OCI-LY3 (cell line): Measurements from ENCODE around the gene RALGAPB.

Experiments used
- H2AFZ ChIP-seq: fragments of 200-600, 300-600 bp; shearing (Covaris generic); 2 replicates; pipeline ENCODE4 v1.6.0; 2014; ENCODE audit warnings: antibody characterized with exemption, low read depth, low read length
- H3K27ac ChIP-seq: fragments of 200-600, 300-600 bp; sonication (generic); 2 replicates; pipeline ENCODE4 v1.5.1; 2014; ENCODE audit warnings: mild to moderate bottlenecking, low read length, moderate library complexity, mixed read lengths
- H3K27me3 ChIP-seq: fragments of 200-600, 300-600 bp; sonication (generic); 2 replicates; pipeline ENCODE4 v1.6.1; 2014; ENCODE audit warnings: low read depth, low read length, mixed read lengths
- H3K36me3 ChIP-seq: fragments of 200-600, 300-600 bp; sonication (generic); replicated peaks from 2 replicates; pipeline ENCODE3; 2014; ENCODE audit warnings: low read depth, low read length, mixed read lengths
- H3K4me1 ChIP-seq: fragments of 300-600, 200-600 bp; sonication (generic); 2 replicates; pipeline ENCODE4 v1.6.1; 2014; ENCODE audit warnings: low read length, mixed read lengths
- H3K4me2 ChIP-seq: fragments of 200-600, 300-600 bp; sonication (generic); 2 replicates; pipeline ENCODE4 v1.6.1; 2014; ENCODE audit warnings: low read length, mixed read lengths
- H3K4me3 ChIP-seq: fragments of 300-600, 200-600 bp; sonication (generic); 2 replicates; pipeline ENCODE4 v1.5.1; 2014; ENCODE audit warnings: antibody characterized with exemption, mild to moderate bottlenecking, low read length, moderate library complexity
- H3K79me2 ChIP-seq: fragments of 300-600, 200-600 bp; shearing (Covaris generic); 2 replicates; pipeline ENCODE4 v1.6.1; 2014; ENCODE audit warnings: mild to moderate bottlenecking, low read length, mixed read lengths
- H3K9ac ChIP-seq: fragments of 300-600, 200-600 bp; shearing (Covaris generic); 2 replicates; pipeline ENCODE4 v1.6.0; 2014; ENCODE audit warnings: mild to moderate bottlenecking, low read length, moderate library complexity
- H3K9me3 ChIP-seq: fragments of 200-600, 300-600 bp; shearing (Covaris generic); 2 replicates; pipeline ENCODE4 v1.6.1; 2014; ENCODE audit warnings: low read length, mixed read lengths; ENCODE audit not compliant: insufficient read depth
- H4K20me1 ChIP-seq: fragments of 200-600, 300-600 bp; sonication (generic); 2 replicates; pipeline ENCODE4 v1.6.1; 2016; ENCODE audit warnings: low read length, mixed read lengths; ENCODE audit not compliant: insufficient read depth
- EZH2phosphoT487 ChIP-seq: fragments of 200-600 bp; shearing (Covaris generic); IDR thresholded peaks from 2 replicates; pipeline ENCODE4 v1.6.1; 2018; ENCODE audit warnings: antibody characterized with exemption, mixed run types, low read depth
- TF ChIP-seq, protein P1 (sequence below): fragments of 200-600, 300-600 bp; sonication (generic); IDR thresholded peaks from 2 replicates; pipeline ENCODE4 v1.5.1; 2014; ENCODE audit warnings: antibody characterized with exemption, low read length, low read depth

Gene RALGAPB

GRCh38 chr20:38543014-38543906, 70.6 kb downstream of the RALGAPB start:
- H3K9ac ChIP-seq, result no peak overlapping the region
- H3K27me3 ChIP-seq, result no peaks in the 10 kb centered on the region
- TF ChIP-seq EZH2phosphoT487, result no peak
- TF ChIP-seq, protein P1, sequence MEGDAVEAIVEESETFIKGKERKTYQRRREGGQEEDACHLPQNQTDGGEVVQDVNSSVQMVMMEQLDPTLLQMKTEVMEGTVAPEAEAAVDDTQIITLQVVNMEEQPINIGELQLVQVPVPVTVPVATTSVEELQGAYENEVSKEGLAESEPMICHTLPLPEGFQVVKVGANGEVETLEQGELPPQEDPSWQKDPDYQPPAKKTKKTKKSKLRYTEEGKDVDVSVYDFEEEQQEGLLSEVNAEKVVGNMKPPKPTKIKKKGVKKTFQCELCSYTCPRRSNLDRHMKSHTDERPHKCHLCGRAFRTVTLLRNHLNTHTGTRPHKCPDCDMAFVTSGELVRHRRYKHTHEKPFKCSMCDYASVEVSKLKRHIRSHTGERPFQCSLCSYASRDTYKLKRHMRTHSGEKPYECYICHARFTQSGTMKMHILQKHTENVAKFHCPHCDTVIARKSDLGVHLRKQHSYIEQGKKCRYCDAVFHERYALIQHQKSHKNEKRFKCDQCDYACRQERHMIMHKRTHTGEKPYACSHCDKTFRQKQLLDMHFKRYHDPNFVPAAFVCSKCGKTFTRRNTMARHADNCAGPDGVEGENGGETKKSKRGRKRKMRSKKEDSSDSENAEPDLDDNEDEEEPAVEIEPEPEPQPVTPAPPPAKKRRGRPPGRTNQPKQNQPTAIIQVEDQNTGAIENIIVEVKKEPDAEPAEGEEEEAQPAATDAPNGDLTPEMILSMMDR, result no peak
- no peaks in the 10 kb centered on the region for H3K9me3 ChIP-seq
- H3K4me3 ChIP-seq, result no peak overlapping the region
- no peaks in the 10 kb centered on the region for H3K4me1 ChIP-seq
- H3K27ac ChIP-seq, result no peak overlapping the region
- peaks cover 72% of the 10 kb centered on the region for H3K36me3 ChIP-seq
- H3K79me2 ChIP-seq, result no peaks in the 10 kb centered on the region
- H2AFZ ChIP-seq, result no peak overlapping the region
- H3K4me2 ChIP-seq, result no peak overlapping the region
- no peaks in the 10 kb centered on the region for H4K20me1 ChIP-seq

GRCh38 chr20:38545771-38546170, 73.1 kb downstream of the RALGAPB start:
- no peak overlapping the region for H2AFZ ChIP-seq
- H3K79me2 ChIP-seq, result no peaks in the 10 kb centered on the region
- no peaks in the 10 kb centered on the region for H3K4me1 ChIP-seq
- H3K9me3 ChIP-seq, result no peaks in the 10 kb centered on the region
- no peak overlapping the region for H3K27ac ChIP-seq
- TF ChIP-seq, protein P1, result no peak
- TF ChIP-seq EZH2phosphoT487, result no peak
- peaks cover 66% of the 10 kb centered on the region for H3K36me3 ChIP-seq
- no peak overlapping the region for H3K4me3 ChIP-seq
- H3K27me3 ChIP-seq, result no peaks in the 10 kb centered on the region
- no peaks in the 10 kb centered on the region for H4K20me1 ChIP-seq
- no peak overlapping the region for H3K9ac ChIP-seq
- no peak overlapping the region for H3K4me2 ChIP-seq

DNA sequence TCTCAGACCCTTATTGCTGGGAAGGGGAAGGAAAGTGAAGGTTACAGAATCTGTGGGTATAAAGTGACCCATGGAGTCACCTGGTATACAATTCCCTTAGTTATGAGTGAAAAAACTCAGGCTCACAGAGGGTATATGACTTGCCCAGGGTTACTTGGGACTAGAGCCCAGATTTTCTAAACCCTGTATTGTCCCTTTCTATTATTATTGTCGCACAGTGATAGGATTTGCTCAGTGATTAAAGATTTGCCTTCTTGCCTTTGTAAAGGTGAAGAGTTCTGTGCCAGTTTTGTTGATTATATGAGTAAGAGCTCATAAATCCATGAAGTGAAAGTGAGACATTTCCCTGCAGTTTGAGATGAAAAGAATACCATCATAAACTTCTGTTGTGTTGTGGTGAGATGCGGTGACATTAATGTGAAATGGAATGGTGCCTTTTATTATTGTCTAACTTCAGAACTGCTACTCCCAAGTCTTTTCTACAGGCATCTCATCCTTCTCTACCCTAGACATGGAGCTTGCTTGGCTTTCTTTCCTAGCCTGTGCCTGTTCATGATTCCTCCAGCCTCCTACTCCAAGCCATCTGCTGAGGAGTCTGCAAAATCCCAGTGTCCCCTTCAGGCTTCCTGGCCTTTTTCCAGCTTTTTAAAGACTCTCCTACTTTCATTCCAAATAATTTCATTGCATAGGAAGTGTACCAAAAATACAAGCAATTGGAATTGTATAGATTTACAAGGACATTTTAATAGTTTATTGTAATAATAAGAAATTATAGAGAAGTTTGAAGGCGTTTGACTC, 74.8 kb downstream of the RALGAPB start:
- no peak overlapping the region for H3K4me3 ChIP-seq

More for the DNA sequence above, 74.8 kb downstream of the RALGAPB start:
- H3K27me3 ChIP-seq, result no peaks in the 10 kb centered on the region
- peaks cover 66% of the 10 kb centered on the region for H3K36me3 ChIP-seq
- no peaks in the 10 kb centered on the region for H3K79me2 ChIP-seq
- H3K9me3 ChIP-seq, result no peaks in the 10 kb centered on the region
- H3K27ac ChIP-seq, result no peak overlapping the region
- TF ChIP-seq EZH2phosphoT487, result no peak
- TF ChIP-seq, protein P1, result no peak
- no peaks in the 10 kb centered on the region for H3K4me1 ChIP-seq
- no peak overlapping the region for H2AFZ ChIP-seq
- no peak overlapping the region for H3K9ac ChIP-seq
- H4K20me1 ChIP-seq, result no peaks in the 10 kb centered on the region
- H3K4me2 ChIP-seq, result no peak overlapping the region
